Upper lobe of right lung (tissue), 1 donor: ENCODE measurements around the gene TAF4. TPM values are rescaled to one million over a fixed set of nuclear protein-coding genes. Genes with fewer than 3 reads are reported as not detected.
"Not testable (repeated sequence)": the region's sequence is repeated elsewhere in the genome, so short reads cannot be mapped to it uniquely, and the experiment has no call there.

Source experiments
- ATAC-seq: fragments of 200-7000 bp; cut with Tn5 transposase; one replicate; pipeline ENCODE4 v1.9.1; 2020; ENCODE audit warnings: mild to moderate bottlenecking, moderate library complexity
- DNase-seq: peaks from one replicate; pipeline ENCODE4 v3.0.0-alpha.2; 2020
- H3K27ac ChIP-seq: fragments of 200-600 bp; one replicate; pipeline ENCODE4 v1.8.0; 2022
- H3K27me3 ChIP-seq: fragments of 200-600 bp; one replicate; pipeline ENCODE4 v1.8.0; 2022; ENCODE audit warnings: mild to moderate bottlenecking
- H3K36me3 ChIP-seq: fragments of 200-600 bp; one replicate; pipeline ENCODE4 v1.8.0; 2022
- H3K4me1 ChIP-seq: fragments of 200-600 bp; one replicate; pipeline ENCODE4 v1.8.0; 2022
- H3K4me3 ChIP-seq: fragments of 200-600 bp; one replicate; pipeline ENCODE4 v1.8.0; 2022; ENCODE audit warnings: mild to moderate bottlenecking
- H3K9me3 ChIP-seq: fragments of 200-600 bp; one replicate; pipeline ENCODE4 v1.8.0; 2022
- intact Hi-C: fragments of 100-400 bp; cut with DNase I; formaldehyde crosslinking; loops from one replicate; pipeline ENCODE4 v1.11.0; 2022
- total RNA-seq: library from RNA; stranded (reverse); fragmentation: NEBNext Ultra II Directional; extraction: Animal tissue kit (Norgen Biotek cat#: 25700); gene quantifications from one replicate; pipeline ENCODE4 v1.2.1, GENCODE V29; 2021
- TF ChIP-seq, protein P1 (sequence below): fragments of 200-600 bp; IDR thresholded peaks from one replicate; pipeline ENCODE4 v1.8.0; 2022; ENCODE audit warnings: antibody characterized with exemption
- donor health status: DM: no; HTN: yes; CAD: no; lungs with severe emphysema.

TAF4 gene
- total RNA-seq, 1 donor from 2014 or later: 19.6 TPM

DNA sequence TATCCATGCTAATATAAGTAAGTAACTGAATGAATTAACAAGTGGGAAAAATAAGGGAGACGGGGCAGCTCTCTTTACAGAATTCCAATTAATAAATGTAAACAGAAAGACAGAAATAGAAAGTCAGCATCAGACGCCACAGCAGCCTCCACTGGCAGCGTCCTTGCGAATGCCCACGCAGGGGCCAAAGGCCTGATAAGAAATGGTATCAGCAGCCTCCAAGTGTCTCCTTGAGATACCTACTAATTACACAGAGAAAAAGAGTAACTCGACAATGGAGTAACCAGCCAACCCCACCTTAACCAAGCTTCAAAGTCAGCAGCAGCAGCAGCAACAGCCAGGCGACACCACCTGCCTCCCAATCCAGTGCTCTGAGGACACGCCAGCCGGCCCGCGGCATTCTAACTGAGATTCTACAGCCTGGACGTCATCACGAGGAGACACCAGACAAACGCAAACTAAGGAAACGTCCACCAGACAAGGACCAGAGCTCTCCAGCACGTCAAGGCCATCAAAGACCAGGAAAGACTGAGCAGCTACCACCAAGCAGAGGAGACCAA, 78.8 kb downstream of the TAF4 start:
- Histone ChIP-seq H3K4me1 (no peaks in the 10 kb centered on the region), H3K36me3 (peaks cover 46% of the 10 kb centered on the region), H3K27ac (no peak overlapping the region), H3K27me3 (no peaks in the 10 kb centered on the region), H3K4me3 (no peak overlapping the region), H3K9me3 (peaks cover 7% of the 10 kb centered on the region)
- intact Hi-C loops: no loop called here
- ATAC-seq (no peak), DNase-seq (no peak)
- TF ChIP-seq, protein P1, sequence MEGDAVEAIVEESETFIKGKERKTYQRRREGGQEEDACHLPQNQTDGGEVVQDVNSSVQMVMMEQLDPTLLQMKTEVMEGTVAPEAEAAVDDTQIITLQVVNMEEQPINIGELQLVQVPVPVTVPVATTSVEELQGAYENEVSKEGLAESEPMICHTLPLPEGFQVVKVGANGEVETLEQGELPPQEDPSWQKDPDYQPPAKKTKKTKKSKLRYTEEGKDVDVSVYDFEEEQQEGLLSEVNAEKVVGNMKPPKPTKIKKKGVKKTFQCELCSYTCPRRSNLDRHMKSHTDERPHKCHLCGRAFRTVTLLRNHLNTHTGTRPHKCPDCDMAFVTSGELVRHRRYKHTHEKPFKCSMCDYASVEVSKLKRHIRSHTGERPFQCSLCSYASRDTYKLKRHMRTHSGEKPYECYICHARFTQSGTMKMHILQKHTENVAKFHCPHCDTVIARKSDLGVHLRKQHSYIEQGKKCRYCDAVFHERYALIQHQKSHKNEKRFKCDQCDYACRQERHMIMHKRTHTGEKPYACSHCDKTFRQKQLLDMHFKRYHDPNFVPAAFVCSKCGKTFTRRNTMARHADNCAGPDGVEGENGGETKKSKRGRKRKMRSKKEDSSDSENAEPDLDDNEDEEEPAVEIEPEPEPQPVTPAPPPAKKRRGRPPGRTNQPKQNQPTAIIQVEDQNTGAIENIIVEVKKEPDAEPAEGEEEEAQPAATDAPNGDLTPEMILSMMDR: no peak

DNA sequence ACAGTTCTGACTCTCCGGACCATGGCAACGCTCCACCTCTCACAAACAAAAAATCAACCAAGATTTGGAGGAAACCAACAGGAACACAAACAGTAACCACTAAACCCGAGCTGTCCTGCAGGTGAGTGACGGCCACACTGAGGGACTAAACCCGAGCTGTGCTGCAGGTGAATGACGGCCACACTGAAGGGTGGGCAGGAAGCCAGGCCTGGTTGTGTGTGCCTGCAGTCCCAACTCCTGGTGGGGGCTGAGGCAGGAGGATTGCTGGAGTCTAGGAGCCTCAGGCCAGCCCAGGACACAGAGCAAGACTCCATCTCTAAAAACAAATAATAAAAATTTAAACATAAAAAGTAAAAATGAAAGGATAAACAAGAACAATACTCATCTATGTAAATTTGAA, 80.6 kb downstream of the TAF4 start:
- Histone ChIP-seq H3K4me3 (no peak overlapping the region), H3K4me1 (no peaks in the 10 kb centered on the region), H3K36me3 (peaks cover 32% of the 10 kb centered on the region), H3K27ac (no peak overlapping the region), H3K27me3 (no peaks in the 10 kb centered on the region), H3K9me3 (no peaks in the 10 kb centered on the region)
- DNase-seq (no peak), ATAC-seq (no peak)
- intact Hi-C loops: no loop called here
- TF ChIP-seq, protein P1: no peak

- DNase-seq, H3K4me3 ChIP-seq, H3K27me3 ChIP-seq, H3K4me1 ChIP-seq, H3K27ac ChIP-seq, H3K9me3 ChIP-seq, intact Hi-C loops: not testable (repeated sequence)
- ATAC-seq: peak; percentile 58
- peaks cover 26% of the 10 kb centered on the region for H3K36me3 ChIP-seq
Measured at GRCh38 chr20:61984431-61984830, 81.2 kb downstream of the TAF4 start.

DNA sequence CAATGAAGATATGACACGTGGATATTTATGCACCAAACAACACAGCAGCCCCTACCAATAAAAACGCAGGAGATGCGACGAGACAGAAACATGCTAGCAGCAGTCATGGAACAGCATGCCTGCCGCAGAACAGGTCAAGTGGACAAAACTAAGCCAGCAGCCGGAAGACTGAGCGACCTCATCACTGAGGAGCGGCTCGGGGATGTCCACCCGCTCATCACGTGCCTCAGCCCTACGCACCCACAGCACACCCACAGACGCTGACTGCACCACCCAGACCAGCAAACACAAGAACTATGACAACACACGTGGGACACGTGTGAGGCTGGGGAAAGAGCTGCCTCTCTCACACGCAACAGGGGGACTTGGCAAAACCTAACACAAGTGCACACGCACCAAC, 81.7 kb downstream of the TAF4 start:
- Histone ChIP-seq H3K27me3 (no peaks in the 10 kb centered on the region), H3K9me3 (no peaks in the 10 kb centered on the region), H3K4me3 (no peak overlapping the region), H3K27ac (no peak overlapping the region), H3K4me1 (no peaks in the 10 kb centered on the region), H3K36me3 (peaks cover 26% of the 10 kb centered on the region)
- TF ChIP-seq, protein P1: no peak
- ATAC-seq (no peak), DNase-seq (no peak)
- intact Hi-C loops: no loop called here

- Histone ChIP-seq H3K36me3 (peaks cover 18% of the 10 kb centered on the region), H3K4me3 (no peak overlapping the region), H3K27me3 (no peaks in the 10 kb centered on the region), H3K9me3 (no peaks in the 10 kb centered on the region), H3K27ac (no peak overlapping the region), H3K4me1 (no peaks in the 10 kb centered on the region)
- TF ChIP-seq, protein P1: no peak
- no peak for DNase-seq
- ATAC-seq: no peak
- intact Hi-C loops: no loop called here
Measured at GRCh38 chr20:61982951-61983315, 82.7 kb downstream of the TAF4 start.

DNA sequence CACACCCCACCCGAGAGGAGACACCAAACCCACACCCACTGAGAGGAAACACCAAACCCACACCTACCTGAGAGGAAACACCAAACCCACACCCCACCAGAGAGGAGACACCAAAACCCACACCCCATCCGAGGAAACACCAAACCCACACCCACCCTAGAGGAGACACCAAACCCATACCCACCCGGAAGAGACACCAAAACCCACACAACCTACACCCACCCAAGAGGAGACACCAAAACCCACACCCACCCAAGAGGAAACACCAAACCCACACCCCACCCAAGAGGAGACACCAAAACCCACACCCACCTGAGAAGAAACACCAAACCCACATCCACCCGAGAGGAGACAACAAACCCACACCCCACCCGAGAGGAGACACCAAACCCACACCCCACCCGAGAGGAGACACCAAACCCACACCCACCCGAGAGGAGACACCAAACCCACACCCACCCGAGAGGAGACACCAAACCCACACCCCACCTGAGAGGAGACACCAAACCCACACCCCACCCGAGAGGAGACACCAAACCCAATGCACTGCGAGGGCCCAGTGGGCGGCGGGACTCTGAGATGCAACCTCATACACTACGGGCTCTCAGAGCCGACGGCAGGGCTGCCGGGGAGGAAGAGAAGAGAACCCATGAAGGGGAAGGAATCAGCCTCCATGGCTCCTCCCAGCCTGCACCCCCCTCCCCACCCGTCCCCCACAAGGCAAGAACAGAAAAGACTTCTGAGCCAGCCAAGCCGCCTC, 83.3 kb downstream of the TAF4 start:
- intact Hi-C loops: no loop called here
- H3K27ac ChIP-seq: no peak overlapping the region
- no peak overlapping the region for H3K4me3 ChIP-seq
- no peaks in the 10 kb centered on the region for H3K27me3 ChIP-seq
- peaks cover 12% of the 10 kb centered on the region for H3K36me3 ChIP-seq
- ATAC-seq: no peak
- no peak for DNase-seq
- TF ChIP-seq, protein P1: no peak
- H3K4me1 ChIP-seq: no peaks in the 10 kb centered on the region
- H3K9me3 ChIP-seq: no peaks in the 10 kb centered on the region

- DNase-seq, H3K4me1 ChIP-seq, H3K4me3 ChIP-seq, H3K36me3 ChIP-seq, H3K27me3 ChIP-seq, intact Hi-C loops, H3K9me3 ChIP-seq, ATAC-seq, H3K27ac ChIP-seq: not testable (repeated sequence)
Measured at GRCh38 chr20:61981691-61982090, 84.0 kb downstream of the TAF4 start.
